ENCODE data around the gene LTBP1. TPM values are rescaled to one million over a fixed set of nuclear protein-coding genes. Genes with fewer than 3 reads are reported as not detected.

The LTBP1 gene
- total RNA-seq, 1 experiment from 2014 or later = 28.5 TPM

- Histone ChIP-seq H3K9ac (ENCODE audit: extremely low read depth, insufficient read length, low read length) (no peak overlapping the region), H4K91ac (ENCODE audit: insufficient read length, low read depth, low read length) (no peak overlapping the region)
- peaks cover 0 to 4% (median 0%) of the 10 kb centered on the region in 3 experiments; a peak in 2 of 7 replicates for H3K36me3 Mint-ChIP-seq (ENCODE audit: insufficient read depth in 1 of 3, low read depth in 3 of 3)
These were observed 291.4 kb downstream of the LTBP1 start for GRCh38 chr2:33238111-33238510.

More at GRCh38 chr2:33238111-33238510, 291.4 kb downstream of the LTBP1 start:
- no peak overlapping the region for H3K23ac ChIP-seq (ENCODE audit: insufficient read length, low read depth, low read length)
- no peak for TF ChIP-seq CTCF (conservative IDR thresholded peaks at IDR 0.05)
- no peak overlapping the region for H2AK5ac ChIP-seq (ENCODE audit: insufficient read length, low read length)
- no peak overlapping the region for H3K4me3 Mint-ChIP-seq
- H3K27ac ChIP-seq (ENCODE audit: insufficient read length, low read depth, low read length) = no peak overlapping the region
- no peak overlapping the region for H2BK120ac ChIP-seq (ENCODE audit: low read depth, low read length, poor library complexity, severe bottlenecking)
- no peak overlapping the region for H2BK12ac ChIP-seq (ENCODE audit: insufficient read length, low read depth, low read length)
- H2BK20ac ChIP-seq (ENCODE audit: low read depth, low read length, poor library complexity, severe bottlenecking) = no peak overlapping the region
- H3K4me1 ChIP-seq (ENCODE audit: insufficient read depth, low read length) = no peaks in the 10 kb centered on the region
- no peaks in the 10 kb centered on the region for H3K27me3 ChIP-seq (ENCODE audit: insufficient read depth, low read length)
- H3K23me2 ChIP-seq (ENCODE audit: insufficient read length, low read depth, low read length, poor library complexity, severe bottlenecking) = no peaks in the 10 kb centered on the region
- no CpG with 5 or more reads among the region's 2 CpGs for WGBS (ENCODE audit: extremely low coverage, insufficient read length, low lambda C conversion rate)
- H3K18ac ChIP-seq (ENCODE audit: insufficient read length, low read depth, low read length) = no peak overlapping the region
- no peak overlapping the region for H3K27ac Mint-ChIP-seq
- H3K79me2 ChIP-seq (ENCODE audit: insufficient read depth, low read length) = no peaks in the 10 kb centered on the region
- no peaks in the 10 kb centered on the region for H3K27me3 Mint-ChIP-seq (ENCODE audit: low read depth)
- H2BK5ac ChIP-seq (ENCODE audit: insufficient read length, low read length) = no peak overlapping the region
- no peak overlapping the region for H3K14ac ChIP-seq (ENCODE audit: insufficient read depth, low read length)
- H2AFZ ChIP-seq (ENCODE audit: low read length) = no peak overlapping the region
- no peak overlapping the region for H3K4me2 ChIP-seq (ENCODE audit: insufficient read depth, insufficient read length, low read length)
- no peak overlapping the region for H3K4ac ChIP-seq (ENCODE audit: low read depth, low read length)
- no peaks in the 10 kb centered on the region for H3K9me3 Mint-ChIP-seq
- H2BK15ac ChIP-seq (ENCODE audit: low read depth, low read length) = no peak overlapping the region
- no peak overlapping the region for H4K5ac ChIP-seq (ENCODE audit: insufficient read length, low read depth, low read length)
- H3K79me1 ChIP-seq (ENCODE audit: insufficient read depth, low read depth, low read length, poor library complexity, severe bottlenecking) = no peaks in the 10 kb centered on the region
- no peaks in the 10 kb centered on the region for H4K20me1 ChIP-seq (ENCODE audit: control insufficient read depth, insufficient read depth, insufficient read length)
- no peaks in the 10 kb centered on the region for H3K9me3 ChIP-seq (ENCODE audit: control insufficient read depth, low read depth, low read length)
- no peak overlapping the region for H3T11ph ChIP-seq (ENCODE audit: low read length)
- DNase-seq = no peak
- H4K8ac ChIP-seq (replicated peaks; ENCODE audit: insufficient read length, low read depth, low read length) = no peak overlapping the region
- no peak overlapping the region for H3K56ac ChIP-seq (ENCODE audit: insufficient read length, low read depth, low read length)
- no peaks in the 10 kb centered on the region for H3K4me1 Mint-ChIP-seq
